Panc1 (cell line): ENCODE results near the gene TGFB3. TPM values are rescaled to one million over a fixed set of nuclear protein-coding genes. Genes with fewer than 3 reads are reported as not detected.

Experiments used
- ATAC-seq: fragments of 200-7000 bp; cut with Tn5 transposase; 2 replicates; pipeline ENCODE4 v1.9.1; 2020; ENCODE audit warnings: mild to moderate bottlenecking, moderate library complexity
- BruUV-seq: library from RNA; stranded (reverse); fragments of 400-500 nt; replicated peaks from 2 replicates; lab custom pipeline; 2021; lab: Mats Ljungman, UMichigan
- CTCF ChIA-PET: fragments of 300-600 bp; sonication (Branson Sonifier 250); formaldehyde crosslinking; loops from one replicate; lab custom pipeline; 2022; ENCODE audit warnings: antibody characterized with exemption; lab: Charles Lee
- POLR2A ChIA-PET: fragments of 300-600 bp; sonication (Branson Sonifier 250); formaldehyde crosslinking; loops from one replicate; lab custom pipeline; 2022; ENCODE audit warnings: antibody characterized with exemption; lab: Charles Lee
- DNase-seq: peaks from one replicate; pipeline ENCODE4 v3.0.0-alpha.2; 2010; ENCODE audit warnings: low read depth, low spot score
- H3K27ac ChIP-seq: 2 replicates; pipeline ENCODE4 v1.5.1; 2011; ENCODE audit warnings: mild to moderate bottlenecking, low read length, inconsistent platforms
- H3K27me3 ChIP-seq: fragments of 200-500 bp; sonication (Bioruptor generic); 2 replicates; pipeline ENCODE4 v1.6.0; 2014; ENCODE audit warnings: low read length, inconsistent platforms; ENCODE audit not compliant: control insufficient read depth, insufficient read depth
- H3K36me3 ChIP-seq: fragments of 200-500 bp; sonication (Bioruptor generic); 2 replicates; pipeline ENCODE4 v1.5.1; 2014; ENCODE audit warnings: inconsistent platforms, mild to moderate bottlenecking, low read length, moderate library complexity; ENCODE audit not compliant: control insufficient read depth, insufficient read depth
- H3K4me1 ChIP-seq: 2 replicates; pipeline ENCODE4 v1.5.1; 2011; ENCODE audit warnings: inconsistent platforms, mild to moderate bottlenecking, low read length, moderate library complexity; ENCODE audit not compliant: control insufficient read depth, insufficient read depth
- H3K4me3 ChIP-seq, 2 experiments: 2 replicates each; pipeline ENCODE4 v1.5.1; 2011 to 2012; ENCODE audit warnings: low read depth in 2 of 2, low read length in 2 of 2, mild to moderate bottlenecking in 2 of 2, inconsistent platforms in 1 of 2, moderate library complexity in 1 of 2
- H3K9me3 ChIP-seq: fragments of 200-500 bp; sonication (Bioruptor generic); 2 replicates; pipeline ENCODE4 v1.5.1; 2014; ENCODE audit warnings: low read depth, mild to moderate bottlenecking, inconsistent platforms, low read length, moderate library complexity; ENCODE audit not compliant: control insufficient read depth, insufficient read depth
- CTCF ChIP-seq: fragments of 450-650 bp; IDR thresholded peaks from 2 replicates; pipeline ENCODE4 v1.5.1; 2017; ENCODE audit warnings: mild to moderate bottlenecking
- POLR2AphosphoS5 ChIP-seq: IDR thresholded peaks from 2 replicates; pipeline ENCODE4 v1.6.1; 2012; ENCODE audit warnings: mild to moderate bottlenecking, low read depth, low read length, moderate library complexity
- REST ChIP-seq, 2 experiments: IDR thresholded peaks; 2 replicates each; pipeline ENCODE4 v1.6.1; 2011 to 2012; ENCODE audit warnings: low read depth in 2 of 2, control low read depth in 1 of 2, low read length in 1 of 2, mild to moderate bottlenecking in 1 of 2, moderate library complexity in 1 of 2; ENCODE audit not compliant: insufficient read depth in 1 of 2
- SIN3A ChIP-seq: IDR thresholded peaks from 2 replicates; pipeline ENCODE4 v1.6.1; 2012; ENCODE audit warnings: low read depth, mild to moderate bottlenecking, low read length, moderate library complexity, borderline replicate concordance; ENCODE audit not compliant: insufficient read depth
- TCF7L2 ChIP-seq: IDR thresholded peaks from 2 replicates; pipeline ENCODE4 v1.6.1; 2011; ENCODE audit warnings: mild to moderate bottlenecking, low read depth, low read length, inconsistent platforms
- in situ Hi-C: cut with HindIII; loops from 2 replicates; pipeline ENCODE4 v1.10.0; 2016; ENCODE audit warnings: low sequenced_read_pairs, low pct_unique_long_range_greater_than_20kb
- intact Hi-C: fragments of 100-400 bp; cut with micrococcal nuclease; formaldehyde crosslinking; loops from one replicate; pipeline ENCODE4 v1.10.0; 2022; ENCODE audit not compliant: unreplicated experiment
- total RNA-seq: library from RNA; stranded (reverse); gene quantifications from one replicate; pipeline ENCODE4 v1.2.1, GENCODE V29; 2021; ENCODE audit not compliant: unreplicated experiment

Gene TGFB3
- total RNA-seq, 1 experiment from 2014 or later: 9.6 TPM

- BruUV-seq: no TSS peak
- ATAC-seq: no peak
- in situ Hi-C loops (no loop called here), intact Hi-C loops (no loop called here)
- H3K27me3 ChIP-seq: no peaks in the 10 kb centered on the region
- CTCF ChIA-PET: no interaction called here
- H3K27ac ChIP-seq: no peak overlapping the region
- no peaks in the 10 kb centered on the region for H3K36me3 ChIP-seq
- POLR2A ChIA-PET: interaction anchor here (0.7 kb wide), 1 partner anchor 69 kb away, joined by 6 read pairs; no protein-coding TSS in a partner anchor
- no peaks in the 10 kb centered on the region for H3K9me3 ChIP-seq
- H3K4me3 ChIP-seq: no peak overlapping the region
- H3K4me1 ChIP-seq: no peaks in the 10 kb centered on the region
- no peak for DNase-seq
- TF ChIP-seq TCF7L2 (no peak), REST (IDR thresholded peaks at IDR 0.05; ENCODE audit: insufficient read depth in 1 of 2, low read depth in 2 of 2, low read length in 1 of 2) (no peak), POLR2AphosphoS5 (no peak), CTCF (no peak), SIN3A (no peak)
Observed at GRCh38 chr14:75959031-75959430, 22.8 kb downstream of the TGFB3 start.

- TF ChIP-seq SIN3A (no peak), CTCF (no peak), POLR2AphosphoS5 (no peak), TCF7L2 (no peak), REST (IDR thresholded peaks at IDR 0.05; ENCODE audit: insufficient read depth in 1 of 2, low read depth in 2 of 2, low read length in 1 of 2) (no peak)
- no peaks in the 10 kb centered on the region for H3K36me3 ChIP-seq
- no peak for ATAC-seq
Observed at GRCh38 chr14:75952489-75952888, 29.3 kb downstream of the TGFB3 start.

More at GRCh38 chr14:75952489-75952888, 29.3 kb downstream of the TGFB3 start:
- intact Hi-C loops: no loop called here
- Histone ChIP-seq H3K9me3 (no peaks in the 10 kb centered on the region), H3K27ac (no peak overlapping the region), H3K4me3 (no peak overlapping the region), H3K4me1 (no peaks in the 10 kb centered on the region), H3K27me3 (no peaks in the 10 kb centered on the region)
- no TSS peak for BruUV-seq
- ChIA-PET CTCF (no interaction called here), POLR2A (no interaction called here)
- in situ Hi-C loops: no loop called here
- DNase-seq: no peak
